Suprapubic skin (tissue), 4 donors: ENCODE measurements around the gene MRPS15. TPM values are rescaled to one million over a fixed set of nuclear protein-coding genes. Genes with fewer than 3 reads are reported as not detected.
"Not testable (repeated sequence)": the region's sequence is repeated elsewhere in the genome, so short reads cannot be mapped to it uniquely, and the experiment has no call there.

Source experiments
- DNase-seq, 2 donors: peaks; one replicate each; pipeline ENCODE4 v3.0.0-alpha.2; 2019; ENCODE audit warnings: low spot score in 2 of 2
- H3K27ac ChIP-seq: fragments of 200-600 bp; sonication (generic); one replicate; pipeline ENCODE4 v1.5.1; 2019
- H3K27me3 ChIP-seq: fragments of 200-600 bp; sonication (generic); one replicate; pipeline ENCODE4 v1.5.1; 2019
- H3K36me3 ChIP-seq: fragments of 200-600 bp; sonication (generic); one replicate; pipeline ENCODE4 v1.5.1; 2019
- H3K4me1 ChIP-seq: fragments of 200-600 bp; sonication (generic); one replicate; pipeline ENCODE4 v1.5.1; 2019
- H3K4me3 ChIP-seq: fragments of 200-600 bp; sonication (generic); one replicate; pipeline ENCODE4 v1.5.1; 2019; ENCODE audit warnings: mild to moderate bottlenecking
- H3K9me3 ChIP-seq: fragments of 200-600 bp; sonication (generic); one replicate; pipeline ENCODE4 v1.5.1; 2019
- CTCF ChIP-seq, 2 donors: fragments of 200-600 bp in 1 of 2; fragments of 450-650 bp in 1 of 2; sonication (generic) in 1 of 2; IDR thresholded peaks; one replicate each; pipeline ENCODE4 v1.5.1; 2016 to 2019; ENCODE audit warnings: antibody characterized with exemption in 2 of 2, mild to moderate bottlenecking in 1 of 2, moderate library complexity in 1 of 2
- EP300 ChIP-seq: sonication (generic); formaldehyde crosslinking; IDR thresholded peaks from one replicate; pipeline ENCODE4 v1.6.1; 2017; ENCODE audit warnings: antibody characterized with exemption
- POLR2A ChIP-seq, 2 donors: fragments of 450-650 bp; IDR thresholded peaks; one replicate each; pipeline ENCODE4 v1.6.1; 2017; ENCODE audit warnings: antibody characterized with exemption in 2 of 2, mild to moderate bottlenecking in 2 of 2, moderate library complexity in 2 of 2
- POLR2AphosphoS5 ChIP-seq, 3 donors: sonication (generic); formaldehyde crosslinking; IDR thresholded peaks; one replicate each; pipeline ENCODE4 v1.6.1; 2017; ENCODE audit warnings: antibody characterized with exemption in 3 of 3
- WGBS: methylation state at CpG from one replicate; pipeline ENCODE4 v1.1.5; 2018; 5-methylcytosine and 5-hydroxymethylcytosine counted together
- total RNA-seq, 4 donors: library from RNA; depleted of rRNA; stranded (reverse); fragments of >200 nt; gene quantifications; one replicate each; pipeline ENCODE4 v1.1.0, GENCODE V29; 2016

MRPS15 gene
- total RNA-seq, 4 donors from 2014 or later, result 47.7 to 91.3 (median 73.6) TPM

- Histone ChIP-seq H3K4me1 (no peaks in the 10 kb centered on the region), H3K4me3 (no peak overlapping the region), H3K27ac (no peak overlapping the region), H3K36me3 (no peaks in the 10 kb centered on the region), H3K9me3 (no peaks in the 10 kb centered on the region), H3K27me3 (peaks cover 3% of the 10 kb centered on the region)
- DNase-seq, result no peak
- TF ChIP-seq CTCF (IDR thresholded peaks at IDR 0.05) (no peak), EP300 (no peak), POLR2A (IDR thresholded peaks at IDR 0.05) (no peak)
- WGBS, result 61% methylated on average over 2 of the region's 2 CpGs
Observed at GRCh38 chr1:36497207-36497606, 33.0 kb upstream of the MRPS15 start.

DNA sequence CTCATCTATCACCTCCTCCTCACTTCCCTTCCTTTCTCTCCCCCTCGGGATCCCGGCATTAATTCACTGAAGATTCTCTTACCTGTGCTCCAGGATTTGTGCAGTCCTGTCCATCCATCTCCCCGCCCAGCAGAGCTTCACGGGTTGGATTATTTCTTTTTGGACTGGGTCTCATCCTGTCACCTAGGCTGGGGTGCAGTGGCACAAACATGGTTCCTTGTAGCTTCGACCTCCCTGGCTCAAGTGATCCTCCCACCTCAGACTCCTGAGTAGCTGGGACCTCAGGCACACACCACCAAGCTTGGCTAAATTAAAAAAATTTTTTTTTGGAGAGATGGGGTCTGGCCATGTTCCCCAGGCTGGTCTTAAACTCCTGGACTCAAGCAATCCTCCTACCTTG, 30.8 kb upstream of the MRPS15 start:
- Histone ChIP-seq H3K36me3 (no peaks in the 10 kb centered on the region), H3K4me1 (no peaks in the 10 kb centered on the region), H3K27ac (no peak overlapping the region), H3K27me3 (peaks cover 3% of the 10 kb centered on the region), H3K9me3 (no peaks in the 10 kb centered on the region), H3K4me3 (no peak overlapping the region)
- DNase-seq, result no peak
- TF ChIP-seq EP300 (no peak), POLR2A (IDR thresholded peaks at IDR 0.05) (no peak), CTCF (IDR thresholded peaks at IDR 0.05) (no peak), POLR2AphosphoS5 (IDR thresholded peaks at IDR 0.05) (no peak)
- WGBS, result 72% methylated on average over 5 of the region's 5 CpGs

DNA sequence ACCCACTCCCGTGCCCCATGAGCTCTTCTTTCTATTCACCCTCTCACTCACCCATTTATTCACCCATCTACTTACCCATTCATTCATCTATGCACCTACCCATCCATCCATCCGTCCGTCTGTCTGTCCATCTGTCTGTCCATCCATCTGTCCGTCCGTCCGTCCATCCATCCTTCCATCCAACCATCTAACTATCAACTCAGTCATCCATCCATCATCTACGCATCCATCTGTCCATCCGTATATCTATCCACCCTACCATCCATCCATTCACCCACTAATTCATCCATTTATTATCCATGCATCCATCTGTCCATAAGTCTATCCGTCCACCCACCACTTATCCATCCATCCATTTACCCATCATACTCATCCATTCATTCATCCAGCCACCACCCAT, 29.3 kb upstream of the MRPS15 start:
- H3K27me3 ChIP-seq, result peaks cover 3% of the 10 kb centered on the region
- no peaks in the 10 kb centered on the region for H3K36me3 ChIP-seq
- TF ChIP-seq CTCF (IDR thresholded peaks at IDR 0.05) (no peak), POLR2A (IDR thresholded peaks at IDR 0.05) (no peak), EP300 (no peak), POLR2AphosphoS5 (IDR thresholded peaks at IDR 0.05) (no peak)
- no peak overlapping the region for H3K4me3 ChIP-seq
- no peak for DNase-seq
- WGBS, result 92% methylated on average over 9 of the region's 9 CpGs
- no peaks in the 10 kb centered on the region for H3K4me1 ChIP-seq
- no peak overlapping the region for H3K27ac ChIP-seq
- no peaks in the 10 kb centered on the region for H3K9me3 ChIP-seq

DNA sequence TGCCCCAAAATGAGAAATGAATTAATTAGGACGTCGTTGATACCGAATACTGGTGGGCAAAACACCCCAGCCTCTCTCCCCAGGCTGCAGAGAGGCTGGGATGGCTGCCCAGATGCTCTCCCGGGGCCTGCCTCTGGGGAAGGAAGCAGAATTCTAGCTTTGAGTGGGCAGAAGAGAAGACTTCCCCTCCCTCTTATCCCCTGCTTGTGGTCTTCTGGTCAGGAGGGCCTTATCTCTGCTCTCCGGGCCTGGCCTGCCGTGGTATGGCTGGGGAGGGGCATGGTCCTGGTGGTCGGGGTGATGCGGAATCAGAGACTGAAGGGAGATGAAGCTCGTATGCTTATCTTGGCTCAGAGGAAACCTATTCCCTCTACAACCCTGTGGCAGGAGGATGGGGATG, 28.3 kb upstream of the MRPS15 start:
- TF ChIP-seq CTCF (IDR thresholded peaks at IDR 0.05) (no peak), POLR2AphosphoS5 (IDR thresholded peaks at IDR 0.05) (no peak), EP300 (no peak), POLR2A (IDR thresholded peaks at IDR 0.05) (no peak)
- 52% methylated on average over 9 of the region's 9 CpGs for WGBS
- Histone ChIP-seq H3K4me3 (no peak overlapping the region), H3K36me3 (no peaks in the 10 kb centered on the region), H3K27ac (no peak overlapping the region), H3K27me3 (peaks cover 3% of the 10 kb centered on the region), H3K9me3 (no peaks in the 10 kb centered on the region), H3K4me1 (no peaks in the 10 kb centered on the region)
- no peak for DNase-seq

- WGBS, result 60% methylated on average over 10 of the region's 10 CpGs
- not testable (repeated sequence) for H3K4me3 ChIP-seq, H3K27me3 ChIP-seq, DNase-seq, H3K36me3 ChIP-seq, H3K4me1 ChIP-seq, H3K27ac ChIP-seq, H3K9me3 ChIP-seq
Observed at GRCh38 chr1:36489258-36490051, 25.3 kb upstream of the MRPS15 start.

- H3K36me3 ChIP-seq, result no peaks in the 10 kb centered on the region
- TF ChIP-seq POLR2A (IDR thresholded peaks at IDR 0.05), result no peak
- TF ChIP-seq EP300, result no peak
- TF ChIP-seq POLR2AphosphoS5 (IDR thresholded peaks at IDR 0.05), result no peak
- TF ChIP-seq CTCF (IDR thresholded peaks at IDR 0.05), result no peak
- H3K27me3 ChIP-seq, result no peaks in the 10 kb centered on the region
- 87% methylated on average over 3 of the region's 3 CpGs for WGBS
- no peaks in the 10 kb centered on the region for H3K9me3 ChIP-seq
- DNase-seq, result no peak
- H3K4me1 ChIP-seq, result no peaks in the 10 kb centered on the region
- H3K27ac ChIP-seq, result no peak overlapping the region
- no peak overlapping the region for H3K4me3 ChIP-seq
Observed at GRCh38 chr1:36487906-36488305, 23.7 kb upstream of the MRPS15 start.

DNA sequence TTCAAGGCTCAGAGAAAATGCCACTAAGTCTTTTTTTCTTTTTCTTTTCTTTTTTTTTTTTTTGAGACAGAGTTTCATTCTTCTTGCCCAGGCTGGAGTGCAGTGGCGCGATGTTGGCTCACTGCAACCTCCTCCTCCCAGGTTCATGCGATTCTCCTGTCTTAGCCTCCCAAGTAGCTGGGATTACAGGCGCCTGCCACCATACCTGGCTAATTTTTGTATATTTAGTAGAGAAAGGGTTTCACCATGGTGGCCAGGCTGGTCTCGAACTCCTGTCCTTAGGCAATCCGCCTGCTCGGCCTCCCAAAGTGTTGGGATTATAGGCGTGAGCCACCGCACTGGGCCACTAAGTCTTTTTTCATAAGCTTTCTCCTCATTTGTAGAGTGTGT, 23.1 kb upstream of the MRPS15 start:
- H3K4me3 ChIP-seq, H3K4me1 ChIP-seq, DNase-seq, H3K27me3 ChIP-seq, H3K36me3 ChIP-seq, H3K9me3 ChIP-seq, H3K27ac ChIP-seq: not testable (repeated sequence)
- WGBS, result 97% methylated on average over 9 of the region's 9 CpGs
